GM12878 (cell line): ENCODE results near the gene NR4A2. TPM values are rescaled to one million over a fixed set of nuclear protein-coding genes. Genes with fewer than 3 reads are reported as not detected.

Experiments used
- ATAC-seq: fragments of 200-7000 bp; cut with Tn5 transposase; 3 replicates; pipeline ENCODE4 v1.9.1; 2020; ENCODE audit warnings: mild to moderate bottlenecking, moderate library complexity
- BruUV-seq: library from RNA; stranded (reverse); fragments of 400-500 nt; replicated peaks from 2 replicates; lab custom pipeline; 2021; lab: Mats Ljungman, UMichigan
- CTCF ChIA-PET: fragments of 300-600 bp; sonication (Branson Sonifier 250); formaldehyde crosslinking; extraction: SDS; loops from one replicate; lab custom pipeline; 2021; ENCODE audit warnings: inconsistent platforms; lab: Yijun Ruan, JAX
- POLR2A ChIA-PET: fragments of 350-600 bp; formaldehyde crosslinking; extraction: SDS; loops from one replicate; lab custom pipeline; 2021; ENCODE audit warnings: inconsistent platforms; lab: Charles Lee
- RAD21 ChIA-PET: fragments of 300-600 bp; sonication (Branson Sonifier 250); formaldehyde crosslinking; loops from one replicate; lab custom pipeline; 2023; ENCODE audit warnings: antibody characterized with exemption; ENCODE audit not compliant: unreplicated experiment; lab: Charles Lee
- SMC1A ChIA-PET: fragments of 300-600 bp; sonication (Branson Sonifier 250); formaldehyde crosslinking; loops from one replicate; lab custom pipeline; 2023; ENCODE audit not compliant: unreplicated experiment, uncharacterized antibody; lab: Charles Lee
- DNase-seq: peaks from one replicate; pipeline ENCODE4 v3.0.0-alpha.2; 2011; ENCODE audit warnings: low read depth, low spot score
- FAIRE-seq: peaks from 3 replicates; lab custom pipeline; 2011; peaks lifted over from hg19 to GRCh38; lab: Jason Lieb, UNC
- H2AFZ ChIP-seq: 2 replicates; pipeline ENCODE4 v1.6.0; 2011; ENCODE audit warnings: low read depth, low read length, control low read depth; ENCODE audit not compliant: control insufficient read depth
- H3K27ac ChIP-seq: 2 replicates; pipeline ENCODE4 v1.5.1; 2011; ENCODE audit warnings: control low read depth; ENCODE audit not compliant: control insufficient read depth, insufficient read depth
- H3K27me3 ChIP-seq, 2 experiments: replicated peaks in 1 of 2; 2 replicates each; pipeline versions ENCODE4 v1.6.0 to v1.6.1; 2011; ENCODE audit warnings: low read length in 1 of 2; ENCODE audit not compliant: control insufficient read depth in 2 of 2, insufficient read depth in 2 of 2
- H3K36me3 ChIP-seq, 2 experiments: 2 replicates each; pipeline ENCODE4 v1.5.1; 2011; ENCODE audit warnings: low read length in 1 of 2; ENCODE audit not compliant: control insufficient read depth in 2 of 2, insufficient read depth in 2 of 2
- H3K4me1 ChIP-seq: 2 replicates; pipeline ENCODE4 v1.6.1; 2011; ENCODE audit warnings: mild to moderate bottlenecking, low read length, moderate library complexity, mixed read lengths; ENCODE audit not compliant: control insufficient read depth, insufficient read depth
- H3K4me2 ChIP-seq: 2 replicates; pipeline ENCODE4 v1.6.0; 2011; ENCODE audit warnings: control low read depth; ENCODE audit not compliant: control insufficient read depth, insufficient read depth
- H3K4me3 ChIP-seq: fragments of 200-600 bp; sonication (generic); 2 replicates; pipeline ENCODE4 v1.5.1; 2016
- H3K79me2 ChIP-seq: 2 replicates; pipeline ENCODE4 v1.6.0; 2011; ENCODE audit warnings: low read length; ENCODE audit not compliant: control insufficient read depth, insufficient read depth
- H3K9ac ChIP-seq: 2 replicates; pipeline ENCODE4 v1.8.0; 2011; ENCODE audit warnings: low read length, control low read depth, mixed read lengths; ENCODE audit not compliant: control insufficient read depth, insufficient read depth
- H3K9me3 ChIP-seq: replicated peaks from 3 replicates; pipeline ENCODE4 v1.5.1; 2011; ENCODE audit warnings: mild to moderate bottlenecking, low read length; ENCODE audit not compliant: control insufficient read depth, insufficient read depth
- H4K20me1 ChIP-seq: 2 replicates; pipeline ENCODE4 v1.6.0; 2011; ENCODE audit not compliant: control insufficient read depth, insufficient read depth
- ASH2L ChIP-seq: fragments of 300-600, 200-600 bp; sonication (generic); IDR thresholded peaks from 2 replicates; pipeline ENCODE4 v1.6.1; 2017; ENCODE audit warnings: low read depth, mild to moderate bottlenecking, borderline replicate concordance
- BHLHE40 ChIP-seq, 2 experiments: fragments of 450-650 bp in 1 of 2; IDR thresholded peaks; 2 replicates each; pipeline ENCODE4 v1.6.1; 2011 to 2017; ENCODE audit warnings: low read depth in 2 of 2, borderline replicate concordance in 1 of 2, improper control_type of control experiment in 1 of 2, low read length in 1 of 2, mild to moderate bottlenecking in 1 of 2
- CHD1 ChIP-seq: IDR thresholded peaks from 2 replicates; pipeline ENCODE4 v1.6.1; 2012; ENCODE audit warnings: low read depth, low read length, improper control_type of control experiment
- CHD2 ChIP-seq: IDR thresholded peaks from 2 replicates; pipeline ENCODE4 v1.6.1; 2011; ENCODE audit warnings: low read depth, low read length, improper control_type of control experiment, borderline replicate concordance
- IKZF1 ChIP-seq: fragments of 450-650 bp; conservative IDR thresholded peaks from 2 replicates; pipeline ENCODE4 v1.6.1; 2017; ENCODE audit warnings: antibody characterized with exemption, mild to moderate bottlenecking
- IRF4 ChIP-seq: IDR thresholded peaks from 2 replicates; pipeline ENCODE4 v1.6.1; 2011; ENCODE audit warnings: low read depth, low read length
- KLF5 ChIP-seq: fragments of 450-650 bp; IDR thresholded peaks from 2 replicates; pipeline ENCODE4 v1.6.1; 2014; ENCODE audit warnings: mild to moderate bottlenecking; ENCODE audit not compliant: partially characterized antibody
- MEF2A ChIP-seq: IDR thresholded peaks from 2 replicates; pipeline ENCODE4 v1.6.1; 2011; ENCODE audit warnings: low read depth, mild to moderate bottlenecking, low read length, moderate library complexity; ENCODE audit not compliant: insufficient read depth
- MEF2B ChIP-seq: fragments of 450-650 bp; IDR thresholded peaks from 2 replicates; pipeline ENCODE4 v1.6.1; 2018; ENCODE audit warnings: mild to moderate bottlenecking, moderate library complexity; ENCODE audit not compliant: partially characterized antibody, poor library complexity, severe bottlenecking
- MTA2 ChIP-seq: fragments of 450-650 bp; IDR thresholded peaks from 2 replicates; pipeline ENCODE4 v1.6.1; 2016; ENCODE audit warnings: low read depth, mild to moderate bottlenecking, moderate library complexity
- MYB ChIP-seq: fragments of 150-350 bp; IDR thresholded peaks from 2 replicates; pipeline ENCODE4 v1.6.1; 2014; ENCODE audit warnings: mild to moderate bottlenecking, low read depth, low read length, borderline replicate concordance
- SMAD5 ChIP-seq: IDR thresholded peaks from 2 replicates; pipeline ENCODE4 v1.6.1; 2016; ENCODE audit warnings: antibody characterized with exemption, low read depth
- SMC3 ChIP-seq: IDR thresholded peaks from 2 replicates; pipeline ENCODE4 v1.6.1; 2011; ENCODE audit warnings: low read length, improper control_type of control experiment, borderline replicate concordance
- SREBF2 ChIP-seq: IDR thresholded peaks from 2 replicates; pipeline ENCODE4 v1.6.1; 2012; ENCODE audit warnings: mild to moderate bottlenecking, low read length
- SUPT20H ChIP-seq: IDR thresholded peaks from 2 replicates; pipeline ENCODE4 v1.6.1; 2011; ENCODE audit warnings: low read depth, mild to moderate bottlenecking, low read length, moderate library complexity, borderline replicate concordance; ENCODE audit not compliant: control insufficient read depth
- TCF12 ChIP-seq: IDR thresholded peaks from 2 replicates; pipeline ENCODE4 v1.6.1; 2011; ENCODE audit warnings: low read depth, mild to moderate bottlenecking, low read length
- TCF3 ChIP-seq: IDR thresholded peaks from 2 replicates; pipeline ENCODE4 v1.6.1; 2012; ENCODE audit warnings: low read depth, mild to moderate bottlenecking, low read length, borderline replicate concordance; ENCODE audit not compliant: insufficient read depth
- ZNF24 ChIP-seq: fragments of 450-650 bp; IDR thresholded peaks from 2 replicates; pipeline ENCODE4 v1.6.1; 2017; ENCODE audit warnings: antibody characterized with exemption, mild to moderate bottlenecking
- WGBS: methylation state at CpG from one replicate; pipeline ENCODE4 v1.1.6; 2016; ENCODE audit warnings: low lambda C conversion rate; ENCODE audit not compliant: insufficient replicate concordance, insufficient coverage; ENCODE audit errors: missing lambda C conversion rate; 5-methylcytosine and 5-hydroxymethylcytosine counted together
- in situ Hi-C: fragments of 300-500 bp; cut with MboI; formaldehyde crosslinking; loops from 9 replicates; pipeline ENCODE4 v1.14.3; 2018; ENCODE audit warnings: mixed read lengths
- intact Hi-C: fragments of 100-400 bp; cut with micrococcal nuclease; formaldehyde crosslinking; loops from one replicate; pipeline ENCODE4 v1.14.2; 2022; ENCODE audit not compliant: unreplicated experiment
- polyA plus RNA-seq, 11 experiments: library from polyadenylated mRNA; depleted of rRNA in 4 of 11; unstranded in 6 of 11; stranded (reverse) in 5 of 11; fragments of >200 nt; fragmentation: Nextera tagmentation in 4 of 11; fragmentation: Illumina TruSeq in 1 of 11; extraction: Ambion mirVana in 4 of 11; extraction: Trizol in 1 of 11; gene quantifications; 1 replicate in 1 of 11; 2 replicates in 10 of 11; pipeline versions ENCODE4 v1.2.1 to v1.2.3, GENCODE V29; 2011 to 2016; ENCODE audit warnings: inconsistent platforms in 2 of 11, missing spikeins in 2 of 11, low read depth in 1 of 11
- total RNA-seq, 4 experiments: library from RNA; depleted of rRNA in 3 of 4; stranded (reverse); fragments of >200 nt in 3 of 4; fragmentation: Illumina TruSeq in 1 of 4; extraction: Trizol in 1 of 4; gene quantifications; 2 replicates each; pipeline versions ENCODE4 v1.2.1 to v1.2.3, GENCODE V29; 2013 to 2021
- TF ChIP-seq, protein P1 (sequence below): fragments of 450-650 bp; IDR thresholded peaks from 2 replicates; pipeline ENCODE4 v1.6.1; 2018; ENCODE audit warnings: mild to moderate bottlenecking, low read depth, moderate library complexity; ENCODE audit not compliant: partially characterized antibody
- TF ChIP-seq, protein P2 (sequence below): IDR thresholded peaks from 2 replicates; pipeline ENCODE4 v1.6.1; 2012; ENCODE audit warnings: low read depth, low read length, improper control_type of control experiment

The NR4A2 gene
- total and polyA plus RNA-seq, 10 of the 15 experiments (the other 5 are each of a cell fraction or from before 2014, with no cell fraction given) = 0.15 to 3.4 (median 0.58) TPM

DNA sequence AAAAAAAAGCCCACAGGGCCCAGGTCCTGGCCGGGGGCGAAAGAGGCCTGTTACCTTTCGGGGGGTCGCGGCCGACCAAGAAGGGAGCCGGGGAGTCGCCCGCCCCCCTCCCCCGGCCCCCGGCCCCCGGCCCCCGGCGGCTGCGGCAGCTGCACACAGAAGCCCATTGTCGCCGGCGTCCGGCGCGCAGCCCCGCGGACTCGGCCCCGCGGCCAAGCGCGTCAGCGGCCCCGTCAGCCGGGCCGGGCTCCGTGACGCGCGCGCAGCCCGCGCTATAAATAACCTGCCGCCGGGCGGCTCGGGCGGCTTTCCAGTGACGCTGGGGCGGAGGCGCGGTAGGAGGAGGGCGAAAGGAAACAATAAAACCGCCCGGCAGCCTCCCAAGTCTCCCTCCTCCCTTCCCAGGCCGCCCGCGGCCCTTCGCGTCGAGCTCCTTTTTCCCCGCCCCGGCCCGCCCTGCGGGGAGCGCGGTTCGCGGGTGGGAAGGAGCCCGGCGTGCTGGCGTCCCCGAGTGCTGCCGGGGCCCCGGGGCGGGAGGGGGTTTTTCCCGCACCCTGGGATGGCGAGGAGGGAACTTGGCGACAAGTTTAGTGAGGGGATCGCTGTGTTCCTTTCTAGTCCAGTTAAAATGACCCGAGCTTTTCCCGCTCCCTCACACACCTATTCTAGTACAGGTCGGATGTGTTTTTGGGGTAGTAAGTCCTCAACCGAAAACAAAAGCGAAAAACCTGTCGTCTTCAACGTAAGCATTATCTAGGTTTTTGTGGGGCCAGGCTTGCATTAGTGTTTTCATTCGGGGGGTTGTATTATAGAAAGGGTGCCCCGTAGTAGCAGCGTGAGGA lies 10.0 kb upstream of the NR4A2 start:
- H3K27me3 ChIP-seq = no peaks in the 10 kb centered on the region
- no peaks in the 10 kb centered on the region for H3K9me3 ChIP-seq
- peak overlapping the region; percentile 88 for H3K4me2 ChIP-seq
- H3K9ac ChIP-seq = peak overlapping the region; percentile 100
- intact Hi-C loops (loop anchor here (2.0 kb wide), 2 partner anchors 38 to 1100 kb away; no protein-coding TSS in a partner anchor), in situ Hi-C loops (loop anchor here (10.0 to 25.0 kb wide), 2 partner anchors 52 to 245 kb away; no protein-coding TSS in a partner anchor)
- peak overlapping the region; percentile 62 for H2AFZ ChIP-seq
- DNase-seq = no peak
- ATAC-seq = peak; percentile 67
- FAIRE-seq = peak; percentile 64
- peaks cover 1% of the 10 kb centered on the region for H3K79me2 ChIP-seq
- SMC1A ChIA-PET = interaction anchor here (0.6 to 2.8 kb wide), 20 partner anchors 8 to 803 kb away, joined by 3 to 14 read pairs (median 4); no protein-coding TSS in a partner anchor
- WGBS = 1% methylated on average over 45 of the region's 86 CpGs
- peak overlapping the region; percentile 93 for H3K4me3 ChIP-seq
- POLR2A ChIA-PET = interaction anchor here (0.7 to 3.3 kb wide), 8 partner anchors 41 to 196 kb away, joined by 3 to 20 read pairs (median 5); no protein-coding TSS in a partner anchor
- BruUV-seq = no TSS peak
- no peaks in the 10 kb centered on the region for H4K20me1 ChIP-seq
- H3K27ac ChIP-seq = peak overlapping the region; percentile 100
- CTCF ChIA-PET = interaction anchor here (0.6 to 1.4 kb wide), 6 partner anchors 8 to 248 kb away, joined by 3 to 4 read pairs (median 4); no protein-coding TSS in a partner anchor
- RAD21 ChIA-PET = interaction anchor here (0.7 to 7.1 kb wide), 19 partner anchors 8 to 713 kb away, joined by 3 to 36 read pairs (median 4); no protein-coding TSS in a partner anchor
- no peaks in the 10 kb centered on the region for H3K36me3 ChIP-seq
- peaks cover 13% of the 10 kb centered on the region for H3K4me1 ChIP-seq
- peak; percentile 55; the same call in 1 of the 2 replicates for TF ChIP-seq CHD1
- TF ChIP-seq SMAD5 = 0 out of 2 replicates have a peak, but pooled peaks have one; percentile 51
- no peak for TF ChIP-seq ZNF24
- TF ChIP-seq BHLHE40 (IDR thresholded peaks at IDR 0.05; ENCODE audit: borderline replicate concordance in 1 of 2, low read depth in 2 of 2, low read length in 1 of 2) = peak in 1 of 2 experiments; percentile 72; a peak in 2 of 4 replicates
- 0 out of 2 replicates have a peak, but pooled peaks have one; percentile 16 for TF ChIP-seq TCF3
- TF ChIP-seq MEF2A = peak; percentile 95
- 0 out of 2 replicates have a peak, but pooled peaks have one; percentile 1 for TF ChIP-seq SMC3
- TF ChIP-seq IRF4 = no peak
- peak; percentile 74; the same call in 1 of the 2 replicates for TF ChIP-seq ASH2L
- no peak for TF ChIP-seq SREBF2
- TF ChIP-seq MYB = no peak
- no peak for TF ChIP-seq CHD2
- TF ChIP-seq MEF2B = peak; percentile 36
- TF ChIP-seq MTA2 = peak; percentile 31; the same call in 1 of the 2 replicates
- TF ChIP-seq, protein P1, sequence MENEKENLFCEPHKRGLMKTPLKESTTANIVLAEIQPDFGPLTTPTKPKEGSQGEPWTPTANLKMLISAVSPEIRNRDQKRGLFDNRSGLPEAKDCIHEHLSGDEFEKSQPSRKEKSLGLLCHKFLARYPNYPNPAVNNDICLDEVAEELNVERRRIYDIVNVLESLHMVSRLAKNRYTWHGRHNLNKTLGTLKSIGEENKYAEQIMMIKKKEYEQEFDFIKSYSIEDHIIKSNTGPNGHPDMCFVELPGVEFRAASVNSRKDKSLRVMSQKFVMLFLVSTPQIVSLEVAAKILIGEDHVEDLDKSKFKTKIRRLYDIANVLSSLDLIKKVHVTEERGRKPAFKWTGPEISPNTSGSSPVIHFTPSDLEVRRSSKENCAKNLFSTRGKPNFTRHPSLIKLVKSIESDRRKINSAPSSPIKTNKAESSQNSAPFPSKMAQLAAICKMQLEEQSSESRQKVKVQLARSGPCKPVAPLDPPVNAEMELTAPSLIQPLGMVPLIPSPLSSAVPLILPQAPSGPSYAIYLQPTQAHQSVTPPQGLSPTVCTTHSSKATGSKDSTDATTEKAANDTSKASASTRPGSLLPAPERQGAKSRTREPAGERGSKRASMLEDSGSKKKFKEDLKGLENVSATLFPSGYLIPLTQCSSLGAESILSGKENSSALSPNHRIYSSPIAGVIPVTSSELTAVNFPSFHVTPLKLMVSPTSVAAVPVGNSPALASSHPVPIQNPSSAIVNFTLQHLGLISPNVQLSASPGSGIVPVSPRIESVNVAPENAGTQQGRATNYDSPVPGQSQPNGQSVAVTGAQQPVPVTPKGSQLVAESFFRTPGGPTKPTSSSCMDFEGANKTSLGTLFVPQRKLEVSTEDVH = no peak
- TF ChIP-seq TCF12 = peak; percentile 35; the same call in 1 of the 2 replicates
- TF ChIP-seq KLF5 = no peak
- TF ChIP-seq, protein P2, sequence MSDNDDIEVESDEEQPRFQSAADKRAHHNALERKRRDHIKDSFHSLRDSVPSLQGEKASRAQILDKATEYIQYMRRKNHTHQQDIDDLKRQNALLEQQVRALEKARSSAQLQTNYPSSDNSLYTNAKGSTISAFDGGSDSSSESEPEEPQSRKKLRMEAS = peak; percentile 42; the same call in 1 of the 2 replicates
- peak; percentile 93 for TF ChIP-seq IKZF1
- TF ChIP-seq SUPT20H = no peak
